HG03039 (cell line): ENCODE results near the gene YPEL4.

ENCODE experiments used
- ATAC-seq: cut with Tn5 transposase; IDR thresholded peaks from one replicate; pipeline ENCODE4 v1.9.1; 2021; ENCODE audit warnings: mild to moderate bottlenecking, moderate library complexity; ENCODE audit not compliant: unreplicated experiment

Gene YPEL4

DNA sequence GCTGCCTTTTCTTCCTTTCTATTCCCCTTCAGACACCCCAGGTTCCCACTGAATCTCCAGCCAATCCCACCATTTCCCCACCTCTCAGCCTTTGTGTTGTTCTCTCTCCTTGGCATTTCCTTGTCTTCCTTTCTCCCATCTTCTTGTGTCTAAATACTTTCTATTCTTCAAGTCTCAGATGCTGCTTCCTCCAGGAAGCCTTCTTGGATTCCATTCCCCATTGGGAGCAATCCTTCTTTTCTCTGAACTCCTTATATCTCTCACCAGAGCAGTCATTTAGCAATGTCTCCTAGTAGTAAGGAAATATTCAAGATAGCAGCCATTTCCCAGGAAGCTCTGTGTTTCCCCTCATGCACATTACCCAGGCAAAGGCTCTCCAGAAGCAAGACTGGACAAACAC, 15.4 kb downstream of the YPEL4 start:
- no peak for ATAC-seq

DNA sequence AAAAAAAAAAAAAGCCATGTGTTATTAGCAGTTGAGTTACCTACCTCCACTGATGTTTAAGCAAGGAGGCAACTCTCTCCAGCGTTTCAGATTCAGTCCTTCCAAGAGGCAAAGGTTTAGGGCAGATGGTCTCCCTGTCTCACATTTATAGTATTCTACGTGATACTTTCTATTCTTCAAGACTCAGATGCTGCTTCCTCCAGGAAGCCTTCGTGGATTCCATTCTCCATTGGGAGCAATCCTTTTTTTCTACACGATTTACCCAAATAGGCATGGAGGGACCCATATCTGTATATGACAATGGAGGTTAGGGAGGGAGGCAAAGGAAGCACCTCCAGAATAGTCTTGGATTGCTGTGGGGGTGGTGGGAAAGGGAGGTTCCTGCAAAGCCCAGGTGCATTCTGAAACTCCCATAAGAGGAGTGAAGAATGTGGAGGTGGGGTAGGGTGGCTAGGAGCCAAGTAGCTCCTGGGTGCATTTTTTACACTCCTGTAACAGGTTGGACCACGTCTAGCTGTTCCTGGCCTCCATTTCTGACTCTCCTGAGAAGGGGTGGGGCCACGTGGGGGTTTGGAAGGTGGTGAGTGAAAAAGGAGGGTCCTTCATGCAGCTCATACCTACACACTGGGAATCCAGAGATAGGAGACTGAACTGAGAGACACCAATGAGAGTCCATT, 16.2 kb downstream of the YPEL4 start:
- no peak for ATAC-seq

DNA sequence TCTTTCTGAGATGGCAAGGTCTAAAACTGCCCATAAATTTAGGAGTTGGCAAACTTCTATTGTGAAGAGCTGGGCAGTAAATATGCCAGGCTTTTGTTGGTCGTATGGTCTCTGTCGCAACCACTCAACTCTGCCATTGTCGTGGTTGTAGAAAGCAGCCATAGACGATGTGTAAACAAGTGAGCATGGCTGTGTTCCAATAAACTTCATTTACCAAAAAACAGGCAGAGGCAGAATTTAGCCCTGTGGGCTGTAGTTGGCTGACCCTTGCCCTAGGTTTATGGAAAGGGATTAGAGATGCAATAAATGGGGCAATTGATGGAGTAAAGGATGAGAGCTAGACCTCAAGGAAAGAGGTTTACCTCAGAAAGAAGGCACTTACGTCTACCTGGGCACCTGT, 17.6 kb downstream of the YPEL4 start:
- no peak for ATAC-seq

GRCh38 chr11:57630171-57630570, 19.5 kb downstream of the YPEL4 start:
- ATAC-seq, result no peak

DNA sequence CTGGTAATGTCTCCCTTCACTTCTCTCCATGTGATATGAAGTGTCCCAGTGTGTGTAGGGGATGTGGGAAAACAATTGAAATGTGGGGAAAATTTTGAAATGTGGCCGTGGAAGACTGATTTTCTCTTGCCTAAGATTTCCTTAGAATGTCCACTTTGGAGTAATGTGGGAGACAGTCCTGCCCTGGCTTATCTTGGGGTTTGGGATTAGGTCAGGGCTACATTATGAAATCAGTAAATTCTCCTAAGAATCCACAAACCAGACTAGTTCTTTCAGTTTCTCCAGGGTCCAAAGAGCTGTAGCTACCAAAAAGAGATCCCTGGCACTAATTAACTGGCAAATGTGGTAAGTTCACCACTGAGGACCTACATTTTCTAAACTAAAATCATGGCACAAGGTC, 22.8 kb downstream of the YPEL4 start:
- no peak for ATAC-seq

DNA sequence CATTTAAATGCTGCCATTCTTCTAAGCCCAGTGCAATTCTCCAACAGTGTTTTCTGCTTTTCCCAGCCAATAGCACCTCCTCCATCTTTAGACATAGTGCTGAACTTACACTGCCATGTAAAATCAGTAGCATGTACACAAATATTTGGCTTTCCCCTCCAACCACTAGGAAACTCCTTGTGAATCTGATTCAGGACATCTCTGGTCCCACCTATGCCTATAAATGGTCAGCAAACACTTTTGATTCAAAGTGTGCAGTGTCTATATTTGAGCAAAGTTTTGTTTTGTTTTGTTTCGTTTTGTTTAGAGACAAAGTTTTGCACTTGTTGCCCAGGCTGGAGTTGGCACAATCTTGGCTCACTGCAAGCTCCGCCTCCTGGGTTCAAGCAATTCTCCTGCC, 24.8 kb downstream of the YPEL4 start:
- ATAC-seq, result no peak

- ATAC-seq, result no peak
These were observed 27.4 kb downstream of the YPEL4 start for GRCh38 chr11:57622263-57622662.

- ATAC-seq, result no peak
These were observed 29.2 kb downstream of the YPEL4 start for GRCh38 chr11:57620467-57620866.

GRCh38 chr11:57619331-57619730, 30.4 kb downstream of the YPEL4 start:
- no peak for ATAC-seq

DNA sequence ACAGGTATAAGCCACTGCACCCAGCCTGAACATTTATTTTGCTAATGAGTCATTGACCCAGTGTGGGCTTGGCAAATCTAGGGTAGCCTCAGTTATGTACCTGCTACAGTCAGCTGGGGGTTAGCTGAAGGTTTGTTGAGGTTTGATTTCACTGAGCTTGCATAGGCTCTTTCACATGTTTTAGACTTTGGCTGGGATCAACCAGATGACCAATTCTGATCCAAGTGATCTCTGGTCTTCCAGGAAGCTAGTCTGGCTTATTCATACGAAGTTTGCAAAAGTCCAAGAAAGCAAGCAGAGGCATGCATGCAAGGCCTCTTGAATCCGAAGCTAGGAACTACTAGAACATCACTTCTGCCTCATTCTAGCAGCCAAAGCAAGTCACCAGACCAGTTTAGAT, 31.3 kb downstream of the YPEL4 start:
- no peak for ATAC-seq

DNA sequence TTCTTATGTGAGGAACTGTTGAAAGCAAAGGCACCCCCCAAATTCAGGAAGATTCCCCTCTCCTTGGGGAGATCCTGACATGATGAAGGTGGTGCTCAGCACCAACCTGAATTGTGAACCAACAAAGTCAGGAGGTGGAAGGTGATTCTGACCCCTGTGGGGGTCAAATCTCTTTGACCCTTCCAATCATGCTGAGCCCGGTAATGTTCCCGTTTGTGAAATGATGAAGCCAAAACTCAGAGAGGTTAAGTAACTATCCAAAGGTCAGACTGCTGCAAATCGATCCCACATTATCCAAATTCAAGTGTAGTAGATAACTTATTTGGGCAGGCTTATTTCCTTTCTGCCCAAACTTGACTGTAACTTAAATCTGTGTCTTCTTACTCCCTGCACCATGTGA, 33.1 kb downstream of the YPEL4 start:
- ATAC-seq, result no peak

- ATAC-seq, result no peak
These were observed 34.4 kb downstream of the YPEL4 start for GRCh38 chr11:57615308-57615707.

GRCh38 chr11:57614234-57614772, 35.4 kb downstream of the YPEL4 start:
- no peak for ATAC-seq

- ATAC-seq, result no peak
These were observed 39.5 kb downstream of the YPEL4 start for GRCh38 chr11:57610170-57610569.

- no peak for ATAC-seq
These were observed 44.7 kb downstream of the YPEL4 start for GRCh38 chr11:57605028-57605420.

- no peak for ATAC-seq
These were observed 45.2 kb downstream of the YPEL4 start for GRCh38 chr11:57604296-57605027.

GRCh38 chr11:57601297-57601696, 48.4 kb downstream of the YPEL4 start:
- no peak for ATAC-seq

DNA sequence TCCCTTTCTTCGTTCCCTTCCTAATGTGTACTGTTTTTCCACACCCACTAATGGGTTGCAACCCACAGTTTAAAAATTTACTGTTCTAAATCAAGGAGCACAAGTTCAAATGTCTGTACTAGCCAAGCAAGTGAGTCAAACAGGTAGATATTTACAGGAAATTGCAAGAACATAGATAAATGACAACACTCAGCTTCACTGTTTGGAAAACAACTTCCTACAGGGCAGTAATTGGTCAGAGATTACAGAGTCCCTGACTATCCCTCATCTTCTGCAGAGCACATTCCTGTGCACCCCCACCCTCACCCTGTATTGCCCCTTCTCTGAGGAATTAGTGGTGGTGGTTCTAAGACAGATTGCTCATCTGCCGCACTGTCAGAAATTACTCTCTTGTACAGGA, 50.3 kb downstream of the YPEL4 start:
- ATAC-seq, result no peak

DNA sequence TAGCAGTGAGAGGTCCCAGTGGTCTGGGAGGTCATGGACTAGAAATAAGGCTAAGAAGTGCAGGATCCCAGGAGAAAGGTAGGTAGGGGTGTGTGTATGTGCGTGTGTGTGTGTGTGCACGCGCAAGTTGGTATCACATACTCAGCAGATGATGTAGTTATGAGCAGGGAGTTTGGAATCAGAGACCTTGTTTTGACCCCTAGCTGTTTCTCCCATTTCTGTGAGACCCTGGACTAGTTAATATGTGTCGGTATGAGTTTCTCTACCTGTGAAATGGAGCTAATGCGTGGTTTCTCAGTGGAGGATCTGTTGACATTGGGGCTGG, 50.9 kb downstream of the YPEL4 start:
- ATAC-seq, result no peak

- no peak for ATAC-seq
These were observed 51.5 kb downstream of the YPEL4 start for GRCh38 chr11:57597916-57598830.

DNA sequence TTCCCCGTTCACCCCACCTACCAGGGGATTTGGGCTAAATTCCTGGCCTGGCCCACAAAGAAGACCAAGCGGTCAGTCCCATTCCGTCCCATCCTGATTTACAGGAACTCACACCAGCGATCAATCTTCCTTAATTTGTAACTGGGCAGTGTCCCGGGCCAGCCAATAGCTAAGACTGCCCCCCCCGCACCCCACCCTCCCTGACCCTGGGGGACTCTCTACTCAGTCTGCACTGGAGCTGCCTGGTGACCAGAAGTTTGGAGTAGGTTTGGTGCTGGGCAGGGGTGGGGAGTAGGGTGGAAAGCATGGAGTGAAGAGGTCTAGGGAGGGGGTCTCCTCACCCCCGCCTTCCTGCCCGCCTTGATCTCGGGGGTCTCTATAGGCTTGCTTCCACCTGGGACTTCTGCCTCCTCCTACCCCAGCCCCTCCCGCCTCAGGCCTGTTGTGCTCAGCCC, 52.2 kb downstream of the YPEL4 start, which contains the start of gene SERPING1:
Gene SERPING1 (plus strand): TSS at position 225 of the 455 bp plus-strand sequence. CDS start 586 bp downstream, outside the sequence.
- no peak for ATAC-seq
